GM12801 (cell line): Measurements from ENCODE around the gene SLC19A2.

Experiments used
- CTCF ChIP-seq: IDR thresholded peaks from one replicate; pipeline ENCODE4 v1.5.1; 2011; ENCODE audit warnings: control low read depth; ENCODE audit not compliant: insufficient read length; ENCODE audit errors: extremely low read depth

The SLC19A2 gene

GRCh38 chr1:169451218-169451824, 34.4 kb downstream of the SLC19A2 start:
- TF ChIP-seq CTCF, result no peak

- no peak for TF ChIP-seq CTCF
Observed at GRCh38 chr1:169443923-169444322, 41.8 kb downstream of the SLC19A2 start.

- TF ChIP-seq CTCF, result no peak
Observed at GRCh38 chr1:169427081-169427641, 58.6 kb downstream of the SLC19A2 start, which contains the start of gene CCDC181. Gene CCDC181 (minus strand): TSS chr1:169427474. CDS start chr1:169424927, 2,547 bp downstream.

- no peak for TF ChIP-seq CTCF
Observed at GRCh38 chr1:169426174-169426705, 59.5 kb downstream of the SLC19A2 start.

GRCh38 chr1:169421309-169421708, 64.4 kb downstream of the SLC19A2 start:
- TF ChIP-seq CTCF, result no peak

- TF ChIP-seq CTCF, result no peak
Observed at GRCh38 chr1:169414952-169415351, 70.8 kb downstream of the SLC19A2 start.
